ENCODE measurements around the gene TGFBR2. TPM values are rescaled to one million over a fixed set of nuclear protein-coding genes. Genes with fewer than 3 reads are reported as not detected.

The TGFBR2 gene
- total RNA-seq, 1 donor from 2014 or later = 25.7 TPM

DNA sequence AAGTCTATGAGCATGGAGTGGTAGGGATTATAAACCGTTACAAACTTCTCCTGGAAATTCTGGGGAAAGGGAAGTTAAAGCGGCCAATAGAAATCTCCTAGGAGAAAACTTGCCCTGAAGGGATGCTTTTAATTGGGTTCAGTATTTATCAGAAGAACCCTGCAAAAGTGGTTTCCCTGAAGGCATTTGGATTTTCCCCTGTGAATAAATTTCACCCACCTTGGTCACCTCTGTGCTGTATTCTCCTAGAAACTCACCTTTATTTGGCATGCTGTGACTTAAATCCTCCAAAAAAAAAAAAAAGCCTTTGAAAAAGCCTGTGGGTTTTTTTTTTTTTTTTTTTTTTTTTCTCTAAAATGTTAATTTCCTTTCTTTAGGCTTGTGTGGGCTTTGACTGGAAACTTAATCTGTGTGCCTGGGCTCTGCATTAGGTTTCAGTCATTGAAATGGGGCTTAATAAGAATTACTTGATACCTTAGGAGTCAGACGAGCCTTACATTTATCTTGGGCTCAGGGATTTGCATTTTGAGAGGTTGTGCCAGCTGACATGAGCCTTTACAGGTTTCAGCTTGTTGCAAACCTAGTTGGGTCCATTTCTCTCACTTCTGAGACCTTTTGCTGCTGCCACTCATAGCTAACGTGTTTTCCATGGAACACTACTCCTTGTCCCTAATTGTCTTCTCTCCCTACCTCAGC is 22.0 kb downstream of the TGFBR2 start:
- Mint-ChIP-seq H3K4me3 (ENCODE audit: unreplicated experiment) (no peak overlapping the region), H3K4me1 (ENCODE audit: low read depth) (peaks cover 42% of the 10 kb centered on the region), H3K27me3 (ENCODE audit: low read depth) (no peaks in the 10 kb centered on the region), H3K36me3 (ENCODE audit: low read depth) (no peaks in the 10 kb centered on the region), H3K9me3 (ENCODE audit: low read depth) (no peaks in the 10 kb centered on the region), H3K27ac (ENCODE audit: unreplicated experiment) (no peak overlapping the region)
- TF ChIP-seq, protein P1, sequence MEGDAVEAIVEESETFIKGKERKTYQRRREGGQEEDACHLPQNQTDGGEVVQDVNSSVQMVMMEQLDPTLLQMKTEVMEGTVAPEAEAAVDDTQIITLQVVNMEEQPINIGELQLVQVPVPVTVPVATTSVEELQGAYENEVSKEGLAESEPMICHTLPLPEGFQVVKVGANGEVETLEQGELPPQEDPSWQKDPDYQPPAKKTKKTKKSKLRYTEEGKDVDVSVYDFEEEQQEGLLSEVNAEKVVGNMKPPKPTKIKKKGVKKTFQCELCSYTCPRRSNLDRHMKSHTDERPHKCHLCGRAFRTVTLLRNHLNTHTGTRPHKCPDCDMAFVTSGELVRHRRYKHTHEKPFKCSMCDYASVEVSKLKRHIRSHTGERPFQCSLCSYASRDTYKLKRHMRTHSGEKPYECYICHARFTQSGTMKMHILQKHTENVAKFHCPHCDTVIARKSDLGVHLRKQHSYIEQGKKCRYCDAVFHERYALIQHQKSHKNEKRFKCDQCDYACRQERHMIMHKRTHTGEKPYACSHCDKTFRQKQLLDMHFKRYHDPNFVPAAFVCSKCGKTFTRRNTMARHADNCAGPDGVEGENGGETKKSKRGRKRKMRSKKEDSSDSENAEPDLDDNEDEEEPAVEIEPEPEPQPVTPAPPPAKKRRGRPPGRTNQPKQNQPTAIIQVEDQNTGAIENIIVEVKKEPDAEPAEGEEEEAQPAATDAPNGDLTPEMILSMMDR (IDR thresholded peaks at IDR 0.05) = no peak
- DNase-seq (ENCODE audit: low spot score) = no peak

DNA sequence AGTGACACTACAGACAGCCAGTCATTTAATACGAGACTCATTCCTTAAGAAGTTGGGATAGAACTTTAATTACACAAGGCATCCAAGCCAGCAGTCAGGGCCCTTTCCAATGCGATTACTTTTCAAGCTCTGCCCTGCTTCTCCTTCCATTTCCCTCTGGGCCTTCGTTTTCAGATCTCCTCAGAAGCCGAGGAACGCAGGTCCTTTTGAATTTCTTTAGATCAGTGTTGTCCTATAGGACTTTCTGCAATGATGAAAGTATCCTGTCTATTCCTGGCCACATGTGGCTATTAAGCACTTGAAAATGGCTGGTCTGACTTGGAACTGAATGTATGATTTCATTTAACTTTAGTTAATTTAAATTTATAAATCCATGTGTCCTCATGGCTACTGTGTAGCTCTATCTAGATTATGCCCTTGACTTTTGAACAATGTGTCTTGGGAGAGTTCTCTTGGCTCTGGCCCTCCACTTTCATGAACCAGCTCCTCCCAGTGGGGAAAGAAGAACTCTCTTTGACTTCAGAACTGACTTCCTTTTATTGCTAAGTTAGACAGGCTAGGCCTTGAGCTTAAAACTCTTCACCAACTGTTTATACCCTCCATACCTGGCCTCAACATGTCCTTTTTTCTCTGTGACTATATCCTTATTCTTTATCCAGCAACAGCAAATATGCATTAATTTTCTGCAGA is 22.6 kb downstream of the TGFBR2 start:
- H3K9me3 Mint-ChIP-seq (ENCODE audit: low read depth) = no peaks in the 10 kb centered on the region
- no peak overlapping the region for H3K27ac Mint-ChIP-seq (ENCODE audit: unreplicated experiment)
- peaks cover 38% of the 10 kb centered on the region for H3K4me1 Mint-ChIP-seq (ENCODE audit: low read depth)
- TF ChIP-seq, protein P1 (IDR thresholded peaks at IDR 0.05) = peak; percentile 42
- DNase-seq (ENCODE audit: low spot score) = no peak
- H3K4me3 Mint-ChIP-seq (ENCODE audit: unreplicated experiment) = no peak overlapping the region
- H3K36me3 Mint-ChIP-seq (ENCODE audit: low read depth) = no peaks in the 10 kb centered on the region
- no peaks in the 10 kb centered on the region for H3K27me3 Mint-ChIP-seq (ENCODE audit: low read depth)

DNA sequence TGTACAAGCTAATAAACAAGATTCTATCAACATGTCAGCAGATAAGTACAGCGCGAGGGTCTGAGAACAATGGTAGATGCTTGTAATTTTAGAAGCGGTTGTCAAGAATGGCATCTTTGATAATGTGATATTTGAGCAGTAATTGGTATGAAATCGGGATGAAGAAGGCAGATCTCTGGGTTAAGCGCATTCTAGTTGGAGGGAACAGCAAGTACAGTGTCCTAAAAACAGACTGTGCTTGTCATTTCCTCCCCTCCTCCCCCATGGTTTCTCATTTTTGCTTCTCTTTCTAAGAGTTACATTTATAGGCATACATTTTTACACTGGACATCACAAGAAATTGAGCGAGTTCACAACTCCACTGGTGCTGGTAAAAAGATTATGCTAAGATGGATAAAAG is 23.3 kb downstream of the TGFBR2 start:
- Mint-ChIP-seq H3K36me3 (ENCODE audit: low read depth) (no peaks in the 10 kb centered on the region), H3K27me3 (ENCODE audit: low read depth) (no peaks in the 10 kb centered on the region), H3K4me1 (ENCODE audit: low read depth) (peaks cover 38% of the 10 kb centered on the region), H3K4me3 (ENCODE audit: unreplicated experiment) (no peak overlapping the region), H3K27ac (ENCODE audit: unreplicated experiment) (no peak overlapping the region), H3K9me3 (ENCODE audit: low read depth) (no peaks in the 10 kb centered on the region)
- TF ChIP-seq, protein P1 (IDR thresholded peaks at IDR 0.05) = no peak
- DNase-seq (ENCODE audit: low spot score) = no peak

DNA sequence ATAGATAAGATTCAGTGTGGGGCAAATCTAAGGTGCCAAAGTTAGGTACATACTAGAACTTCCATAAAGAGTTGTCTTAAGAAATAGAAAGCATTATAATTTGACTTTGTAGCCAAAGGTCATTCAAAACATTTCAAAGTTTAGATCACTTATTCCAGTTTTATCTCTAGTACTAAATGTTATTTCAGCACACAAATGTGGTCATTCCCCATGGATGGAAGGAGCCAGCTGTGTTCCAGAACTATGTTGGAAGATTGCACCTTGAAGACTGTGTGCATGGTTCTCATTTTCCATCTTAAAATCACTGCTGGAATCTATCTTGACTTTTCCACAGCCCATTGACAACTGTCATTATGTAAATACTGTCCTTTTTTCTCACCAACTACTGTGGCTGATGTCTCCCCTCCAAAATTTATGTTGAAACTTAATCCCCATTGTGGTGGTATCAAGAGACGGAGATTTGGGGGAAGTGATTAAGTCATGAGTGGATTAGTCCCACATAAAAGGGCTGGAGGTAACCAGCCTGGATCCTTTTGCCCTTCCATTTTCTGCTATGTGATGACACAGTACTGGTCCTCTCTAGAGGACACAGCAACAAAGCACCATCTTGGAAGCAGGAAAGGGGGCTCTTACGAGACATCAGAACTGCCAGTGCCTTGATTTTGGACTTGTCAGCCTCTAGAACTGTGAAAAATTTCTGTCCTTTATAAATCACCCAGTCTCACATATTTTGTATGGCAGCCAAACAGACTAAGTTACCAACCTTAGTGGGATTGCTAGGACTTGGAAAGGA is 24.0 kb downstream of the TGFBR2 start:
- DNase-seq (ENCODE audit: low spot score) = no peak
- Mint-ChIP-seq H3K36me3 (ENCODE audit: low read depth) (no peaks in the 10 kb centered on the region), H3K4me1 (ENCODE audit: low read depth) (peaks cover 39% of the 10 kb centered on the region), H3K9me3 (ENCODE audit: low read depth) (no peaks in the 10 kb centered on the region), H3K27ac (ENCODE audit: unreplicated experiment) (no peak overlapping the region), H3K4me3 (ENCODE audit: unreplicated experiment) (no peak overlapping the region), H3K27me3 (ENCODE audit: low read depth) (no peaks in the 10 kb centered on the region)
- TF ChIP-seq, protein P1 (IDR thresholded peaks at IDR 0.05) = no peak

DNA sequence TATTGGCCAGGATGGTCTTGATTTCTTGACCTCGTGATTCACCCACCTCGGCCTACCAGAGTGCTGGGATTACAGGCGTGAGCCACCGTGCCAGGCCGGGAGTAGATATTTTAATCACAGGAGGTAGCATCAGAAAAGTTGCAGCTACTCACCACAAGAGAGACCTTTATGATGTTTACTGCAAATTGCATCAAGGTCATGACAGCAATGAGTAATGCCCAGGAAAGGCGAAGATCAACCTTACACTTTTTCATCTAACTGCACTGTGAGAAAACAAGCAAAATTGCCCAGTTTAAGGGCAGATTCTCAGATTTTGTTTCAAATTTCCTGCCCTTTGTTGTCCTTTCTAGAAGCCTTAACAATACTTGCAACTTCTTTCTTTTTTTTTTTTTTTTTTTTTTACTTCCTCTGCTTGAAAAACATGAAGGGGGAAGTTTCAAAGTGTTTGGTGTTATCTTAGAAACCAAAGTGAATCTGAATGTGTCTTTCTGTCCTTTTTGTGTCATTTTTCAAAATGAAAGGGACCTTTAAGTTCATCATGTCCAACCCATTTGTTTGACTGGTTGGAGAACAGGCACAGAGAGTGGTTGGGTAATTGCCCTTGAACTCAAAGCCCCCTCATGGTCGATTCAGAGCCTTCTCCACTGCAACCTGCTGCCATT is 25.0 kb downstream of the TGFBR2 start:
- peaks cover 30% of the 10 kb centered on the region for H3K4me1 Mint-ChIP-seq (ENCODE audit: low read depth)
- H3K27ac Mint-ChIP-seq (ENCODE audit: unreplicated experiment) = no peak overlapping the region
- DNase-seq (ENCODE audit: low spot score) = no peak
- no peaks in the 10 kb centered on the region for H3K36me3 Mint-ChIP-seq (ENCODE audit: low read depth)
- no peak overlapping the region for H3K4me3 Mint-ChIP-seq (ENCODE audit: unreplicated experiment)
- TF ChIP-seq, protein P1 (IDR thresholded peaks at IDR 0.05) = no peak
- no peaks in the 10 kb centered on the region for H3K27me3 Mint-ChIP-seq (ENCODE audit: low read depth)
- no peaks in the 10 kb centered on the region for H3K9me3 Mint-ChIP-seq (ENCODE audit: low read depth)

All from chondrocyte (in vitro differentiated cells).